T-cell (primary cell): ENCODE data around the gene PDS5A. TPM values are rescaled to one million over a fixed set of nuclear protein-coding genes. Genes with fewer than 3 reads are reported as not detected.
A peak's percentile ranks its signal among the peaks of the same experiment; 100 is the strongest.
"Not testable (repeated sequence)": the region's sequence is repeated elsewhere in the genome, so short reads cannot be mapped to it uniquely, and the experiment has no call there.

Experiments used
- ATAC-seq, 4 experiments: fragments of 200-7000 bp in 3 of 4; fragments of 150-1000 bp in 1 of 4; cut with Tn5 transposase; replicated peaks in 1 of 4; 1 replicate in 3 of 4; 2 replicates in 1 of 4; pipeline ENCODE4 v1.10.0; 2021; ENCODE audit warnings: moderate library complexity in 3 of 4, mild to moderate bottlenecking in 2 of 4, moderate number of reproducible peaks in 1 of 4
- CTCF ChIA-PET, 2 donors: fragments of 300-600 bp; sonication (Branson Sonifier 250); formaldehyde crosslinking; loops; one replicate each; lab custom pipeline; 2022; ENCODE audit warnings: antibody characterized with exemption in 2 of 2; lab: Charles Lee
- POLR2A ChIA-PET, 2 donors: fragments of 300-600 bp; sonication (Branson Sonifier 250); formaldehyde crosslinking; loops; one replicate each; lab custom pipeline; 2022; ENCODE audit warnings: antibody characterized with exemption in 2 of 2; lab: Charles Lee
- DNase-seq, 35 experiments: peaks; one replicate each; pipeline versions ENCODE4 v3.0.0 to v3.0.0-alpha.2; 2013 to 2023
- H3K27ac ChIP-seq: one replicate; pipeline ENCODE4 v1.5.1; 2013; ENCODE audit warnings: low read length
- H3K27me3 ChIP-seq, 2 experiments: replicated peaks in 1 of 2; 1 replicate in 1 of 2; 2 replicates in 1 of 2; pipeline versions ENCODE4 v1.6.1 to v1.7.0; 2013; ENCODE audit warnings: low read length in 1 of 2, mixed read lengths in 1 of 2; ENCODE audit not compliant: control insufficient read depth in 2 of 2, insufficient read depth in 2 of 2; ENCODE audit errors: extremely low read depth in 1 of 2
- H3K36me3 ChIP-seq, 2 donors: 1 replicate in 1 of 2; 2 replicates in 1 of 2; pipeline versions ENCODE4 v1.6.1 to v1.7.0; 2013; ENCODE audit warnings: low read length in 1 of 2; ENCODE audit not compliant: control insufficient read depth in 2 of 2, insufficient read depth in 1 of 2; ENCODE audit errors: extremely low read depth in 1 of 2
- H3K4me1 ChIP-seq, 2 experiments: 1 replicate in 1 of 2; 2 replicates in 1 of 2; pipeline versions ENCODE4 v1.6.1 to v1.7.0; 2013; ENCODE audit warnings: low read length in 2 of 2, mixed read lengths in 1 of 2; ENCODE audit not compliant: insufficient read depth in 2 of 2, control insufficient read depth in 1 of 2; ENCODE audit errors: extremely low read depth in 1 of 2
- H3K4me3 ChIP-seq, 2 donors: 1 replicate in 1 of 2; 2 replicates in 1 of 2; pipeline versions ENCODE4 v1.5.1 to v1.7.0; 2013; ENCODE audit warnings: mild to moderate bottlenecking in 2 of 2, low read length in 1 of 2, moderate library complexity in 1 of 2; ENCODE audit not compliant: control insufficient read depth in 1 of 2; ENCODE audit errors: extremely low read depth in 1 of 2
- H3K9me3 ChIP-seq: 2 replicates; pipeline ENCODE4 v1.7.0; 2013
- H3K27ac Mint-ChIP-seq, 2 donors: one replicate each; pipeline ENCODE4 v1.8.0; 2020 to 2021; ENCODE audit warnings: mild to moderate bottlenecking in 2 of 2, mixed read lengths in 2 of 2
- H3K27me3 Mint-ChIP-seq, 2 donors: one replicate each; pipeline ENCODE4 v1.8.0; 2021 to 2022; ENCODE audit warnings: mixed read lengths in 2 of 2
- H3K36me3 Mint-ChIP-seq: one replicate; pipeline ENCODE4 v1.8.0; 2021; ENCODE audit warnings: mixed read lengths
- H3K4me1 Mint-ChIP-seq, 3 donors: one replicate each; pipeline ENCODE4 v1.8.0; 2020 to 2022; ENCODE audit warnings: mixed read lengths in 3 of 3, mild to moderate bottlenecking in 1 of 3
- H3K4me3 Mint-ChIP-seq, 3 donors: one replicate each; pipeline ENCODE4 v1.8.0; 2020 to 2022; ENCODE audit warnings: mild to moderate bottlenecking in 3 of 3, mixed read lengths in 3 of 3, moderate library complexity in 3 of 3
- H3K9me3 Mint-ChIP-seq, 3 donors: one replicate each; pipeline ENCODE4 v1.8.0; 2020 to 2022; ENCODE audit warnings: mixed read lengths in 3 of 3
- WGBS: methylation state at CpG from one replicate; pipeline ENCODE4 v1.1.5; 2013; ENCODE audit warnings: missing lambda C conversion rate; ENCODE audit not compliant: insufficient coverage; 5-methylcytosine and 5-hydroxymethylcytosine counted together
- total RNA-seq, 35 experiments: library from RNA in 6 of 35; stranded (reverse) in 6 of 35; fragments of 120-200 nt in 1 of 35; gene quantifications; one replicate each; pipeline versions ENCODE4 v1.2.1 to v1.2.4 and lab custom pipeline; 2013 to 2026

Gene PDS5A
- total RNA-seq, 5 donors from 2014 or later (not counting 1 experiment from before 2014, with no cell fraction given): 73.5 to 113 (median 88.5) TPM

- Histone ChIP-seq H3K4me3 (no peak overlapping the region), H3K4me1 (no peaks in the 10 kb centered on the region), H3K27me3 (no peaks in the 10 kb centered on the region), H3K27ac (no peak overlapping the region), H3K36me3 (peaks cover 2 to 10% of the 10 kb centered on the region in 2 donors), H3K9me3 (no peaks in the 10 kb centered on the region)
- Mint-ChIP-seq H3K4me1 (no peaks in the 10 kb centered on the region), H3K9me3 (no peaks in the 10 kb centered on the region), H3K36me3 (peaks cover 23% of the 10 kb centered on the region), H3K27ac (peak overlapping the region in 1 of 2 donors; percentile 63), H3K27me3 (no peaks in the 10 kb centered on the region), H3K4me3 (no peak overlapping the region)
- WGBS: 100% methylated on average over 1 of the region's 5 CpGs
- CTCF ChIA-PET: no interaction called here
- DNase-seq: no peak
- ATAC-seq: no peak
- POLR2A ChIA-PET: interaction anchor here in 1 of 2 donors (0.5 kb wide), 1 partner anchor 11 kb away, joined by 3 read pairs; no protein-coding TSS in a partner anchor
Measured at GRCh38 chr4:39820186-39820585, 157.5 kb downstream of the PDS5A start.

DNA sequence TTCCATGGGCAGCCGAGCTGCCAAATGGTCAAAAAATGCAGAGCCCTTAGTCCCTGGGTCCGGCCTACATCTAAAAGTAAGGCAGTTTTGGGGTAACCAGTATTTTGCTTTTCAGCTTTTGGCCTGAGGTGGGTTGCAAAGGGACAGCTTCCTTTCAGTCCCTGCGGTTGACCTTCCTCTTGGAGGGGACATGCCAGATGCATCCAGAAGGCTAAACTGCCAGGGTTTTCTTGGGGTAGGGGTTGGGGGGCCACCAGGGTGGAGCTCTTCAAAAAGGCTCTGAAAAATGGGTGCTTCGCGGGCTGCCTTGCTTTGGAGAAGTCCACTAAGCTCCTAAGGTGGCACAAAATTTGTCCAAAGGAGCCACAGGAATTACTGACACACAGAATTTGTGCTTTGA is 159.1 kb downstream of the PDS5A start:
- no peak overlapping the region for H3K27ac Mint-ChIP-seq
- H3K27me3 ChIP-seq: no peaks in the 10 kb centered on the region
- no peaks in the 10 kb centered on the region for H3K4me1 ChIP-seq
- H3K9me3 Mint-ChIP-seq: no peaks in the 10 kb centered on the region
- H3K9me3 ChIP-seq: no peaks in the 10 kb centered on the region
- no peaks in the 10 kb centered on the region for H3K4me1 Mint-ChIP-seq
- ChIA-PET POLR2A (interaction anchor here (0.6 to 1.2 kb wide), 2 partner anchors 365 to 370 kb away, joined by 3 read pairs; no protein-coding TSS in a partner anchor), CTCF (no interaction called here)
- peaks cover 0 to 4% of the 10 kb centered on the region in 2 donors for H3K36me3 ChIP-seq
- no peak for DNase-seq
- no peaks in the 10 kb centered on the region for H3K27me3 Mint-ChIP-seq
- ATAC-seq: no peak
- H3K27ac ChIP-seq: no peak overlapping the region
- H3K36me3 Mint-ChIP-seq: peaks cover 13% of the 10 kb centered on the region
- WGBS: 100% methylated on average over 5 of the region's 5 CpGs
- no peak overlapping the region for H3K4me3 Mint-ChIP-seq
- H3K4me3 ChIP-seq: no peak overlapping the region

- ChIA-PET CTCF (no interaction called here), POLR2A (no interaction called here)
- no peaks in the 10 kb centered on the region for H3K4me1 ChIP-seq
- WGBS: 37% methylated on average over 4 of the region's 7 CpGs
- ATAC-seq: peak in 1 of 4 experiments; percentile 20
- DNase-seq: peak in 13 of 35 experiments; percentile 1 to 42 (median 7)
- Mint-ChIP-seq H3K27me3 (no peaks in the 10 kb centered on the region), H3K4me3 (no peak overlapping the region), H3K4me1 (peaks cover 0 to 9% (median 0%) of the 10 kb centered on the region in 3 donors), H3K36me3 (no peaks in the 10 kb centered on the region), H3K27ac (peak overlapping the region in 1 of 2 donors; percentile 64), H3K9me3 (no peaks in the 10 kb centered on the region)
- no peaks in the 10 kb centered on the region for H3K36me3 ChIP-seq
- H3K4me3 ChIP-seq: no peak overlapping the region
- no peaks in the 10 kb centered on the region for H3K27me3 ChIP-seq
- H3K27ac ChIP-seq: no peak overlapping the region
- H3K9me3 ChIP-seq: no peaks in the 10 kb centered on the region
Measured at GRCh38 chr4:39814403-39815185, 163.1 kb downstream of the PDS5A start.

DNA sequence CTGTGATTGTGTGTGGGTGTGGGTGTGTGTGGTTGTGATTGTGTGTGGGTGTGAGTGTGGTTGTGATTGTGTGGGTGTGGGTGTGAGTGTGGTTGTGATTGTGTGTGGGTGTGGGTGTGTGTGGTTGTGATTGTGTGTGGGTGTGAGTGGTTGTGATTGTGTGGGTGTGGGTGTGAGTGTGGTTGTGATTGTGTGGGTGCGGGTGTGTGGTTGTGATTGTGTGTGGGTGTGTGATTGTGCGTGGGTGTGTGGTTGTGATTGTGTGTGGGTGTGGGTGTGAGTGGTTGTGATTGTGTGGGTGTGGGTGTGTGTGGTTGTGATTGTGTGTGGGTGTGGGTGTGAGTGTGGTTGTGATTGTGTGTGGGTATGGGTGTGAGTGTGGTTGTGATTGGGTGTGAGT is 163.9 kb downstream of the PDS5A start:
- not testable (repeated sequence) for H3K36me3 ChIP-seq, H3K4me3 Mint-ChIP-seq

GRCh38 chr4:39813033-39813432 is 164.7 kb downstream of the PDS5A start:
- DNase-seq, H3K9me3 ChIP-seq, H3K36me3 ChIP-seq, H3K27ac Mint-ChIP-seq, H3K4me1 ChIP-seq, H3K4me3 ChIP-seq, H3K4me1 Mint-ChIP-seq, POLR2A ChIA-PET, ATAC-seq, CTCF ChIA-PET, H3K9me3 Mint-ChIP-seq, H3K27me3 ChIP-seq, H3K4me3 Mint-ChIP-seq, H3K36me3 Mint-ChIP-seq, H3K27ac ChIP-seq, H3K27me3 Mint-ChIP-seq: not testable (repeated sequence)
- no CpG with 5 or more reads among the region's 1 CpG for whole genome bisulfite sequencing

More for the DNA sequence above, 163.9 kb downstream of the PDS5A start:
- H3K9me3 ChIP-seq, POLR2A ChIA-PET, H3K9me3 Mint-ChIP-seq, H3K27me3 ChIP-seq, ATAC-seq, H3K27ac ChIP-seq, H3K4me1 Mint-ChIP-seq, H3K4me1 ChIP-seq, H3K36me3 Mint-ChIP-seq, H3K27ac Mint-ChIP-seq, H3K27me3 Mint-ChIP-seq, H3K4me3 ChIP-seq, CTCF ChIA-PET: not testable (repeated sequence)
- WGBS: 0% methylated on average over 1 of the region's 2 CpGs
- DNase-seq: peak in 1 of 35 experiments; percentile 7

DNA sequence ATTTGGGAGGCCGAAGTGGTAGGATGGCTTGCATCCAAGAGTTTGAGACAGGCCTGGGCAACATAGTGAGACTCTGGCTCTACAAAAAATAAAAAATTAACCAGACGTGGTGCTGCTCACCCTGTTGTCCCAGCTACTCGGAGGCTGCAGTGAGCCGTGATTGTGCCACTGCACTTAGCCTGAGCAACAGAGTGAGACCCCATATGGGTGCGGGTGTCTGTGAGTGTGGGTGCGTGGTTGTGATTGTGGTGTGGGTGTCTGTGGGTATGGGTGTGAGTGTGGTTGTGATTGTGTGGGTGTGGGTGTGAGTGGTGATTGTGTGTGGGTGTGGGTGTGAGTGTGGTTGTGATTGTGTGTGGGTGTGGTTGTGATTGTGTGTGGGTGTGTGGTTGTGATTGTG is 165.2 kb downstream of the PDS5A start:
- H3K9me3 ChIP-seq: no peaks in the 10 kb centered on the region
- H3K4me3 ChIP-seq: no peak overlapping the region
- H3K36me3 Mint-ChIP-seq: no peaks in the 10 kb centered on the region
- peak overlapping the region; percentile 19 to 62 for H3K27ac Mint-ChIP-seq
- H3K4me1 ChIP-seq: no peaks in the 10 kb centered on the region
- no peaks in the 10 kb centered on the region for H3K27me3 Mint-ChIP-seq
- ChIA-PET CTCF (no interaction called here), POLR2A (no interaction called here)
- H3K27ac ChIP-seq: no peak overlapping the region
- WGBS: 87% methylated on average over 6 of the region's 6 CpGs
- H3K4me3 Mint-ChIP-seq: no peak overlapping the region
- H3K27me3 ChIP-seq: no peaks in the 10 kb centered on the region
- H3K4me1 Mint-ChIP-seq: peaks cover 0 to 9% (median 0%) of the 10 kb centered on the region in 3 donors
- peak in 14 of 35 experiments; percentile 3 to 28 (median 14) for DNase-seq
- H3K36me3 ChIP-seq: no peaks in the 10 kb centered on the region
- no peaks in the 10 kb centered on the region for H3K9me3 Mint-ChIP-seq
- ATAC-seq: peak in 1 of 4 experiments; percentile 26
